Body of pancreas (tissue), 4 donors: ENCODE data around the gene ENTPD5. TPM values are rescaled to one million over a fixed set of nuclear protein-coding genes. Genes with fewer than 3 reads are reported as not detected.

Experiments used
- ATAC-seq: fragments of 150-250 bp; one replicate; pipeline ENCODE4 v1.9.1; 2016
- DNase-seq, 4 donors: peaks; one replicate each; pipeline ENCODE4 v3.0.0-alpha.2; 2019
- H3K27ac ChIP-seq, 4 donors: fragments of 200-600 bp; sonication (generic); 1 replicate in 3 of 4; 2 replicates in 1 of 4; pipeline versions ENCODE4 v1.5.1 to v1.6.1; 2016 to 2019; ENCODE audit warnings: mild to moderate bottlenecking in 1 of 4, mixed read lengths in 1 of 4, moderate library complexity in 1 of 4
- H3K27me3 ChIP-seq, 2 donors: fragments of 200-600 bp; sonication (generic); one replicate each; pipeline ENCODE4 v1.6.0; 2016; ENCODE audit warnings: mild to moderate bottlenecking in 1 of 2
- H3K36me3 ChIP-seq, 2 donors: fragments of 200-600 bp; sonication (generic); replicated peaks in 1 of 2; 2 replicates each; pipeline ENCODE4 v1.5.1; 2016; ENCODE audit warnings: low read depth in 2 of 2; ENCODE audit not compliant: insufficient read depth in 1 of 2
- H3K4me1 ChIP-seq: fragments of 200-600 bp; sonication (generic); one replicate; pipeline ENCODE4 v1.6.0; 2016
- H3K4me3 ChIP-seq, 2 donors: fragments of 200-600 bp; sonication (generic); 1 replicate in 1 of 2; 2 replicates in 1 of 2; pipeline ENCODE4 v1.5.1; 2016 to 2019
- H3K9me3 ChIP-seq, 3 donors: fragments of 200-600 bp; sonication (generic); 1 replicate in 2 of 3; 2 replicates in 1 of 3; pipeline ENCODE4 v1.5.1; 2016
- CTCF ChIP-seq, 7 experiments: fragments of 450-650 bp in 4 of 7; fragments of 200-600 bp in 3 of 7; sonication (generic) in 3 of 7; IDR thresholded peaks; one replicate each; pipeline ENCODE4 v1.5.1; 2016 to 2019; ENCODE audit warnings: antibody characterized with exemption in 7 of 7
- POLR2A ChIP-seq, 3 donors: fragments of 450-650 bp; IDR thresholded peaks; one replicate each; pipeline ENCODE4 v1.6.1; 2016; ENCODE audit warnings: antibody characterized with exemption in 3 of 3, mild to moderate bottlenecking in 2 of 3
- WGBS, 2 donors: methylation state at CpG; one replicate each; pipeline ENCODE4 v1.1.5; 2017; 5-methylcytosine and 5-hydroxymethylcytosine counted together
- intact Hi-C: fragments of 100-400 bp; cut with DNase I; formaldehyde crosslinking; loops from one replicate; pipeline ENCODE4 v1.15.1; 2023
- total RNA-seq, 2 donors: library from RNA; depleted of rRNA; stranded (reverse); fragments of >200 nt; gene quantifications; one replicate each; pipeline ENCODE4 v1.1.0, GENCODE V29; 2016

ENTPD5 gene
- total RNA-seq, 2 donors from 2014 or later, result 4.4 to 15.5 TPM

- Histone ChIP-seq H3K9me3 (no peaks in the 10 kb centered on the region), H3K36me3 (no peaks in the 10 kb centered on the region), H3K4me3 (no peak overlapping the region), H3K27me3 (no peaks in the 10 kb centered on the region), H3K27ac (no peak overlapping the region), H3K4me1 (no peaks in the 10 kb centered on the region)
- 60 to 75% methylated on average over 2 of the region's 2 CpGs for WGBS, 2 donors
- TF ChIP-seq CTCF (IDR thresholded peaks at IDR 0.05) (no peak), POLR2A (IDR thresholded peaks at IDR 0.05) (no peak)
- intact Hi-C loops, result no loop called here
- ATAC-seq (no peak), DNase-seq (no peak)
Measured at GRCh38 chr14:74042296-74042695, 23.2 kb upstream of the ENTPD5 start.

- Histone ChIP-seq H3K36me3 (no peaks in the 10 kb centered on the region), H3K4me3 (no peak overlapping the region), H3K27me3 (no peaks in the 10 kb centered on the region), H3K9me3 (no peaks in the 10 kb centered on the region), H3K27ac (no peak overlapping the region), H3K4me1 (no peaks in the 10 kb centered on the region)
- ATAC-seq, result peak; percentile 48
- 65 to 69% methylated on average over 3 of the region's 3 CpGs for WGBS, 2 donors
- intact Hi-C loops, result loop anchor here (10.0 kb wide), 1 partner anchor 313 kb away; no protein-coding TSS in a partner anchor
- TF ChIP-seq CTCF (IDR thresholded peaks at IDR 0.05) (peak; percentile 28 to 71 (median 64)), POLR2A (IDR thresholded peaks at IDR 0.05) (no peak)
- peak in 1 of 4 donors; percentile 21 for DNase-seq
Measured at GRCh38 chr14:74038020-74038859, 19.2 kb upstream of the ENTPD5 start.

- Histone ChIP-seq H3K4me1 (no peaks in the 10 kb centered on the region), H3K4me3 (no peak overlapping the region), H3K36me3 (no peaks in the 10 kb centered on the region), H3K9me3 (no peaks in the 10 kb centered on the region), H3K27ac (no peak overlapping the region), H3K27me3 (no peaks in the 10 kb centered on the region)
- WGBS, 2 donors, result 71 to 94% methylated on average over 4 of the region's 4 CpGs
- DNase-seq (no peak), ATAC-seq (no peak)
- TF ChIP-seq CTCF (IDR thresholded peaks at IDR 0.05) (no peak), POLR2A (IDR thresholded peaks at IDR 0.05) (no peak)
- intact Hi-C loops, result loop anchor here (10.0 kb wide), 1 partner anchor 311 kb away; no protein-coding TSS in a partner anchor
Measured at GRCh38 chr14:74035556-74035955, 16.5 kb upstream of the ENTPD5 start.

DNA sequence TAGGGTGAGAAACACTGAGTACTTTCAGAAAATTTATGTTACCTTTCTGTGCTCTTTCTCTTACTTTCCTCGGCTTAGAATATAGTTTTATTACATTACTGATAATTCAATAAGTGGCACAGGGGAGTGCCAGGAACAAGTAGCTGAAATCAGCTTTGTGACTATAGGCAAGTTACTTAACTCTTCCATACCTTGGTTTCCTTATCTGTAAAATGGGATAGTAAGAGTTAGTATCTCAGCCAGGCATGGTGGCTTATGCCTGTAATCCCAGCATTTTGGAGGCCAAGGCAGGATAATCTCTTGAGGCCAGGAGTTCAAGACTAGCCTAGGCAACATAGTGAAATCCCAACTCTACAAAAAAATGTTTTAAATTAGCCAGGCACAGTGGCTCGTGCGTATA is 15.5 kb upstream of the ENTPD5 start:
- TF ChIP-seq POLR2A (IDR thresholded peaks at IDR 0.05) (no peak), CTCF (IDR thresholded peaks at IDR 0.05) (no peak)

More for the DNA sequence above, 15.5 kb upstream of the ENTPD5 start:
- WGBS, 2 donors, result 83 to 85% methylated on average over 3 of the region's 3 CpGs
- intact Hi-C loops, result loop anchor here (10.0 kb wide), 1 partner anchor 310 kb away; no protein-coding TSS in a partner anchor
- Histone ChIP-seq H3K27me3 (no peaks in the 10 kb centered on the region), H3K4me1 (no peaks in the 10 kb centered on the region), H3K36me3 (no peaks in the 10 kb centered on the region), H3K9me3 (no peaks in the 10 kb centered on the region), H3K4me3 (no peak overlapping the region), H3K27ac (no peak overlapping the region)
- DNase-seq (no peak), ATAC-seq (no peak)
